Trophoblast cell (in vitro differentiated cells and primary cell): ENCODE results near the gene PSORS1C2.

Experiments used
- DNase-seq, 2 donors: peaks; one replicate each; pipeline ENCODE4 v3.0.0-alpha.2; 2016
- H2AFZ ChIP-seq: 2 replicates; pipeline ENCODE4 v1.6.1; 2013; ENCODE audit warnings: low read length, moderate library complexity, mild to moderate bottlenecking; ENCODE audit not compliant: insufficient read depth, poor library complexity
- H2AK5ac ChIP-seq: 2 replicates; pipeline ENCODE4 v1.6.1; 2013; ENCODE audit warnings: mild to moderate bottlenecking, low read length
- H2BK120ac ChIP-seq: 2 replicates; pipeline ENCODE4 v1.6.1; 2013; ENCODE audit warnings: low read length, mild to moderate bottlenecking, moderate library complexity; ENCODE audit not compliant: insufficient read depth, poor library complexity
- H2BK12ac ChIP-seq: 2 replicates; pipeline ENCODE4 v1.6.1; 2013; ENCODE audit warnings: mild to moderate bottlenecking, low read length, moderate library complexity
- H2BK5ac ChIP-seq: 2 replicates; pipeline ENCODE4 v1.6.1; 2013; ENCODE audit warnings: low read length, low read depth, moderate library complexity, mild to moderate bottlenecking; ENCODE audit not compliant: poor library complexity
- H3K14ac ChIP-seq: 2 replicates; pipeline ENCODE4 v1.6.1; 2013; ENCODE audit warnings: mild to moderate bottlenecking, low read length
- H3K18ac ChIP-seq: 2 replicates; pipeline ENCODE4 v1.6.1; 2013; ENCODE audit warnings: mild to moderate bottlenecking, low read length
- H3K23ac ChIP-seq: 2 replicates; pipeline ENCODE4 v1.6.1; 2013; ENCODE audit warnings: low read length
- H3K27ac ChIP-seq: 2 replicates; pipeline ENCODE4 v1.5.1; 2013; ENCODE audit warnings: low read depth, mild to moderate bottlenecking, inconsistent platforms, low read length, moderate library complexity
- H3K27me3 ChIP-seq: 2 replicates; pipeline ENCODE4 v1.6.1; 2013; ENCODE audit warnings: inconsistent platforms, mild to moderate bottlenecking, low read length, moderate library complexity; ENCODE audit not compliant: insufficient read depth
- H3K36me3 ChIP-seq, 2 experiments: 1 replicate in 1 of 2; 2 replicates in 1 of 2; pipeline ENCODE4 v1.6.1; 2013; ENCODE audit warnings: low read length in 2 of 2, mild to moderate bottlenecking in 2 of 2, moderate library complexity in 1 of 2; ENCODE audit not compliant: insufficient read depth in 2 of 2, control insufficient read depth in 1 of 2
- H3K4ac ChIP-seq: 2 replicates; pipeline ENCODE4 v1.6.1; 2013; ENCODE audit warnings: low read depth, mild to moderate bottlenecking, low read length, moderate library complexity
- H3K4me1 ChIP-seq, 2 experiments: 1 replicate in 1 of 2; 2 replicates in 1 of 2; pipeline ENCODE4 v1.6.1; 2013; ENCODE audit warnings: low read length in 2 of 2, mild to moderate bottlenecking in 2 of 2, moderate library complexity in 1 of 2; ENCODE audit not compliant: insufficient read depth in 2 of 2, control insufficient read depth in 1 of 2
- H3K4me2 ChIP-seq: 2 replicates; pipeline ENCODE4 v1.6.1; 2013; ENCODE audit warnings: inconsistent platforms, mild to moderate bottlenecking, low read length, moderate library complexity
- H3K4me3 ChIP-seq: 2 replicates; pipeline ENCODE4 v1.5.1; 2013; ENCODE audit warnings: mild to moderate bottlenecking, low read depth, low read length, inconsistent platforms
- H3K79me1 ChIP-seq: one replicate; pipeline ENCODE4 v1.6.1; 2013; ENCODE audit warnings: low read length
- H3K79me2 ChIP-seq: 2 replicates; pipeline ENCODE4 v1.6.1; 2013; ENCODE audit warnings: low read length, mild to moderate bottlenecking; ENCODE audit not compliant: control insufficient read depth, insufficient read depth, poor library complexity
- H3K9ac ChIP-seq: 2 replicates; pipeline ENCODE4 v1.6.1; 2013; ENCODE audit warnings: mild to moderate bottlenecking, low read length
- H3K9me3 ChIP-seq: 2 replicates; pipeline ENCODE4 v1.6.1; 2013; ENCODE audit warnings: low read depth, mild to moderate bottlenecking, control low read depth, inconsistent platforms, low read length; ENCODE audit not compliant: insufficient read depth
- H4K12ac ChIP-seq: 2 replicates; pipeline ENCODE4 v1.6.1; 2013; ENCODE audit warnings: low read depth, mild to moderate bottlenecking, low read length, moderate library complexity
- H4K8ac ChIP-seq: 2 replicates; pipeline ENCODE4 v1.6.1; 2013; ENCODE audit warnings: low read depth, mild to moderate bottlenecking, low read length, moderate library complexity
- H4K91ac ChIP-seq: one replicate; pipeline ENCODE4 v1.6.1; 2013; ENCODE audit warnings: low read depth, mild to moderate bottlenecking, low read length, moderate library complexity
- WGBS: extraction: QIAGEN DNeasy Blood & Tissue Kit; methylation state at CpG from one replicate; pipeline ENCODE4 v1.1.7; 2013; ENCODE audit warnings: missing lambda C conversion rate; ENCODE audit not compliant: insufficient read length, insufficient coverage; ENCODE audit errors: extremely low coverage; 5-methylcytosine and 5-hydroxymethylcytosine counted together

PSORS1C2 gene

GRCh38 chr6:31129130-31129529 lies 9.7 kb downstream of the PSORS1C2 start:
- no peak overlapping the region for H3K27ac ChIP-seq
- no peaks in the 10 kb centered on the region for H3K36me3 ChIP-seq
- no peaks in the 10 kb centered on the region for H3K79me1 ChIP-seq
- H3K9ac ChIP-seq = no peak overlapping the region
- no peak overlapping the region for H2BK12ac ChIP-seq
- no peak overlapping the region for H2AFZ ChIP-seq
- H3K4ac ChIP-seq = no peak overlapping the region
- no peak overlapping the region for H2BK120ac ChIP-seq
- no peak for DNase-seq
- no peak overlapping the region for H3K4me2 ChIP-seq
- no peak overlapping the region for H3K23ac ChIP-seq
- no peak overlapping the region for H4K91ac ChIP-seq
- H3K79me2 ChIP-seq = no peaks in the 10 kb centered on the region
- no CpG with 5 or more reads among the region's 4 CpGs for WGBS
- no peak overlapping the region for H4K12ac ChIP-seq
- H3K9me3 ChIP-seq = no peaks in the 10 kb centered on the region
- H3K4me1 ChIP-seq = peaks cover 0 to 2% of the 10 kb centered on the region in 2 experiments
- H3K27me3 ChIP-seq = no peaks in the 10 kb centered on the region
- H3K14ac ChIP-seq = no peak overlapping the region
- H2BK5ac ChIP-seq = no peak overlapping the region
- no peak overlapping the region for H3K18ac ChIP-seq
- H4K8ac ChIP-seq = no peak overlapping the region
- H3K4me3 ChIP-seq = no peak overlapping the region
- H2AK5ac ChIP-seq = no peak overlapping the region

GRCh38 chr6:31128093-31128676 lies 10.7 kb downstream of the PSORS1C2 start:
- no peak overlapping the region for H2BK12ac ChIP-seq
- H3K4ac ChIP-seq = no peak overlapping the region
- DNase-seq = peak; percentile 67 to 85
- no peak overlapping the region for H4K8ac ChIP-seq
- peaks cover 0 to 2% of the 10 kb centered on the region in 2 experiments for H3K4me1 ChIP-seq
- H3K4me3 ChIP-seq = no peak overlapping the region
- H2AFZ ChIP-seq = no peak overlapping the region
- H2BK120ac ChIP-seq = no peak overlapping the region
- no peaks in the 10 kb centered on the region for H3K79me2 ChIP-seq
- H2BK5ac ChIP-seq = no peak overlapping the region
- H4K91ac ChIP-seq = no peak overlapping the region
- no peak overlapping the region for H3K18ac ChIP-seq
- no peak overlapping the region for H3K23ac ChIP-seq
- no peak overlapping the region for H2AK5ac ChIP-seq
- H3K27ac ChIP-seq = no peak overlapping the region
- no peaks in the 10 kb centered on the region for H3K79me1 ChIP-seq
- H3K36me3 ChIP-seq = no peaks in the 10 kb centered on the region
- no peak overlapping the region for H4K12ac ChIP-seq
- H3K14ac ChIP-seq = no peak overlapping the region
- H3K4me2 ChIP-seq = no peak overlapping the region
- no CpG with 5 or more reads among the region's 8 CpGs for WGBS
- H3K27me3 ChIP-seq = no peaks in the 10 kb centered on the region
- no peaks in the 10 kb centered on the region for H3K9me3 ChIP-seq
- no peak overlapping the region for H3K9ac ChIP-seq

DNA sequence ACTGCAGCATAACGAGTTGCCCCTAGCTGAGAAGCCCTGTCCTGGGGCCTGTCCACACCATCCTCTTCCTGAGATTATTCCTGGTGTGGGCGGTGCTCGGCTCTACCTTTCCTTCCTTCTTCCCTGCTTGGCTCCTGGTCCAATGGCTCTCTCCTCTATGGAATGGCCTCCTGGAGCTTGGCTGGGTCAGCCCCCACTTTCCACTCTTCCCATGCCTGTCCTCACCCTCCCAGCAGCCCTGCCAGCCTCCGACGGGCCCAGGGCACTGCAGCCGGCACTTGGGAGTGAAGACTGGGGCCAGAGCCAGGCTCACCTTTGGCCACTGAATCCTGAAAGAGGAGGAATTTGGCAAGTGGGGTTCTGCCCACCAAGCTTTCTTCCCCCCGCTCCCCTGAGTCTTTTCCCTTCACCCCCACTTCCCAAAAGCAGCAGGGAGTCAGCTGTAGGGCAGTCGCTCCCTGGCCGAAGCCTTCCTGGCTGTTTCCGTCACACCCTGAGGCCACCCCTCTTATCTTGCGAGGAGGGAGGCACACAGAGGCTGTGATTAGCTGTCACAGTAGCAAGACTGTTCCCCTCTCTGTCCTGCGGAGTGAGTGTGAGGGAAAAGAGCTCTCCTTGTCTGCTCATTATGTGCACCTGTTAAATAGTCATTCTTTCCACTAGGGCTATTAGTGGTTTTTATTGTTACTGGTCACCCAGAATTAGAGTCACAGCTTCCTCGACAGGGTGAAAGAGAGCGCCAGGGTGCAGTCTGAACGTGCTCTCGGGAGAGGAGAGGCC lies 12.3 kb downstream of the PSORS1C2 start:
- no peak overlapping the region for H2BK12ac ChIP-seq
- no peak overlapping the region for H2AK5ac ChIP-seq
- no peaks in the 10 kb centered on the region for H3K9me3 ChIP-seq
- no peak overlapping the region for H3K18ac ChIP-seq
- no peak overlapping the region for H3K14ac ChIP-seq
- H3K79me1 ChIP-seq = no peaks in the 10 kb centered on the region
- no peak overlapping the region for H3K9ac ChIP-seq
- no peaks in the 10 kb centered on the region for H3K79me2 ChIP-seq
- peaks cover 0 to 2% of the 10 kb centered on the region in 2 experiments for H3K4me1 ChIP-seq
- no CpG with 5 or more reads among the region's 16 CpGs for WGBS
- H3K27ac ChIP-seq = no peak overlapping the region
- no peak overlapping the region for H3K4ac ChIP-seq
- no peak overlapping the region for H4K8ac ChIP-seq
- no peak overlapping the region for H4K12ac ChIP-seq
- H3K27me3 ChIP-seq = no peaks in the 10 kb centered on the region
- H3K4me3 ChIP-seq = no peak overlapping the region
- no peak overlapping the region for H3K4me2 ChIP-seq
- no peaks in the 10 kb centered on the region for H3K36me3 ChIP-seq
- no peak overlapping the region for H2BK5ac ChIP-seq
- H2AFZ ChIP-seq = no peak overlapping the region
- no peak overlapping the region for H4K91ac ChIP-seq
- no peak overlapping the region for H3K23ac ChIP-seq
- no peak for DNase-seq
- H2BK120ac ChIP-seq = no peak overlapping the region

- Histone ChIP-seq H3K27me3 (no peaks in the 10 kb centered on the region), H3K4me3 (no peak overlapping the region), H3K18ac (no peak overlapping the region), H3K4me1 (peaks cover 0 to 2% of the 10 kb centered on the region in 2 experiments), H2BK12ac (no peak overlapping the region), H2AK5ac (no peak overlapping the region), H3K23ac (no peak overlapping the region), H4K91ac (no peak overlapping the region), H2AFZ (no peak overlapping the region), H2BK5ac (no peak overlapping the region), H3K36me3 (no peaks in the 10 kb centered on the region), H3K4me2 (no peak overlapping the region), H3K27ac (no peak overlapping the region), H3K9ac (no peak overlapping the region), H4K8ac (no peak overlapping the region), H4K12ac (no peak overlapping the region), H3K9me3 (no peaks in the 10 kb centered on the region), H3K79me1 (no peaks in the 10 kb centered on the region), H3K4ac (no peak overlapping the region), H3K79me2 (no peaks in the 10 kb centered on the region), H2BK120ac (no peak overlapping the region), H3K14ac (no peak overlapping the region)
- peak; percentile 16 to 24 for DNase-seq
- no CpG with 5 or more reads among the region's 12 CpGs for WGBS
These were observed 13.1 kb downstream of the PSORS1C2 start for GRCh38 chr6:31125586-31126363.
